GM21723 (cell line): ENCODE data around the gene DPM2.

Source experiments
- ATAC-seq: cut with Tn5 transposase; IDR thresholded peaks from one replicate; pipeline ENCODE4 v1.9.1; 2021; ENCODE audit warnings: mild to moderate bottlenecking, moderate library complexity; ENCODE audit not compliant: unreplicated experiment

The DPM2 gene

GRCh38 chr9:127973169-127974000 lies 35.7 kb upstream of the DPM2 start:
- no peak for ATAC-seq

- no peak for ATAC-seq
Observed at GRCh38 chr9:127972236-127972871, 34.7 kb upstream of the DPM2 start.

- no peak for ATAC-seq
Observed at GRCh38 chr9:127971357-127972235, 33.9 kb upstream of the DPM2 start.

GRCh38 chr9:127970401-127971313 lies 33.0 kb upstream of the DPM2 start:
- peak; percentile 73 for ATAC-seq

GRCh38 chr9:127968700-127969383 lies 31.2 kb upstream of the DPM2 start:
- ATAC-seq, result no peak

GRCh38 chr9:127968042-127968441 lies 30.4 kb upstream of the DPM2 start:
- no peak for ATAC-seq

- ATAC-seq, result no peak
Observed at GRCh38 chr9:127967151-127967809, 29.6 kb upstream of the DPM2 start.

- no peak for ATAC-seq
Observed at GRCh38 chr9:127966416-127967150, 28.9 kb upstream of the DPM2 start.

GRCh38 chr9:127965953-127966352 lies 28.3 kb upstream of the DPM2 start:
- ATAC-seq, result no peak

GRCh38 chr9:127963359-127964064 lies 25.9 kb upstream of the DPM2 start:
- ATAC-seq, result no peak

GRCh38 chr9:127963041-127963358 lies 25.3 kb upstream of the DPM2 start:
- no peak for ATAC-seq

- ATAC-seq, result no peak
Observed at GRCh38 chr9:127962278-127962677, 24.6 kb upstream of the DPM2 start.

GRCh38 chr9:127961613-127962155 lies 24.0 kb upstream of the DPM2 start:
- no peak for ATAC-seq

- ATAC-seq, result no peak
Observed at GRCh38 chr9:127961155-127961490, 23.5 kb upstream of the DPM2 start.

GRCh38 chr9:127960410-127961154 lies 22.9 kb upstream of the DPM2 start:
- ATAC-seq, result no peak

- ATAC-seq, result no peak
Observed at GRCh38 chr9:127959841-127960409, 22.3 kb upstream of the DPM2 start.

- no peak for ATAC-seq
Observed at GRCh38 chr9:127959398-127959797, 21.7 kb upstream of the DPM2 start.
